Measurements from ENCODE around the gene FSTL4.

- TF ChIP-seq TAF1 (conservative IDR thresholded peaks at IDR 0.05) (no peak), SP1 (IDR thresholded peaks at IDR 0.05) (no peak), RAD21 (IDR thresholded peaks at IDR 0.05) (no peak), MAX (IDR thresholded peaks at IDR 0.05) (no peak), NR2F2 (IDR thresholded peaks at IDR 0.05) (no peak)
- TF ChIP-seq, protein P1, sequence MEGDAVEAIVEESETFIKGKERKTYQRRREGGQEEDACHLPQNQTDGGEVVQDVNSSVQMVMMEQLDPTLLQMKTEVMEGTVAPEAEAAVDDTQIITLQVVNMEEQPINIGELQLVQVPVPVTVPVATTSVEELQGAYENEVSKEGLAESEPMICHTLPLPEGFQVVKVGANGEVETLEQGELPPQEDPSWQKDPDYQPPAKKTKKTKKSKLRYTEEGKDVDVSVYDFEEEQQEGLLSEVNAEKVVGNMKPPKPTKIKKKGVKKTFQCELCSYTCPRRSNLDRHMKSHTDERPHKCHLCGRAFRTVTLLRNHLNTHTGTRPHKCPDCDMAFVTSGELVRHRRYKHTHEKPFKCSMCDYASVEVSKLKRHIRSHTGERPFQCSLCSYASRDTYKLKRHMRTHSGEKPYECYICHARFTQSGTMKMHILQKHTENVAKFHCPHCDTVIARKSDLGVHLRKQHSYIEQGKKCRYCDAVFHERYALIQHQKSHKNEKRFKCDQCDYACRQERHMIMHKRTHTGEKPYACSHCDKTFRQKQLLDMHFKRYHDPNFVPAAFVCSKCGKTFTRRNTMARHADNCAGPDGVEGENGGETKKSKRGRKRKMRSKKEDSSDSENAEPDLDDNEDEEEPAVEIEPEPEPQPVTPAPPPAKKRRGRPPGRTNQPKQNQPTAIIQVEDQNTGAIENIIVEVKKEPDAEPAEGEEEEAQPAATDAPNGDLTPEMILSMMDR (IDR thresholded peaks at IDR 0.05; ENCODE audit: low read depth, low read length, missing input control): no peak
These were observed 43.6 kb upstream of the FSTL4 start for GRCh38 chr5:133655966-133656365.

All from liver (tissue), 3 donors.